ENCODE measurements around the gene NOL8. TPM values are rescaled to one million over a fixed set of nuclear protein-coding genes. Genes with fewer than 3 reads are reported as not detected.

NOL8 gene
- total RNA-seq, 2 donors from 2014 or later, result 51.1 to 68.7 TPM

- ATAC-seq (peak in 1 of 2 donors; percentile 57), DNase-seq (ENCODE audit: low spot score) (no peak)
- peaks cover 16 to 25% of the 10 kb centered on the region in 2 donors for H3K4me1 Mint-ChIP-seq (ENCODE audit: low read depth in 2 of 2)
- no peaks in the 10 kb centered on the region for H3K9me3 Mint-ChIP-seq
- H3K27me3 Mint-ChIP-seq, result no peaks in the 10 kb centered on the region
- H3K36me3 Mint-ChIP-seq, result peaks cover 50% of the 10 kb centered on the region
- peak overlapping the region; percentile 49 to 59 for H3K27ac Mint-ChIP-seq
- H3K4me3 Mint-ChIP-seq, result peak overlapping the region; percentile 69
Measured at GRCh38 chr9:92276331-92277032, 48.7 kb downstream of the NOL8 start.

- peak overlapping the region; percentile 49 to 59 for H3K27ac Mint-ChIP-seq
- no peaks in the 10 kb centered on the region for H3K27me3 Mint-ChIP-seq
- H3K36me3 Mint-ChIP-seq, result peaks cover 53% of the 10 kb centered on the region
- H3K4me3 Mint-ChIP-seq, result no peak overlapping the region
- ATAC-seq (no peak), DNase-seq (ENCODE audit: low spot score) (no peak)
- H3K4me1 Mint-ChIP-seq (ENCODE audit: low read depth in 2 of 2), result peaks cover 16 to 25% of the 10 kb centered on the region in 2 donors
- H3K9me3 Mint-ChIP-seq, result no peaks in the 10 kb centered on the region
Measured at GRCh38 chr9:92275541-92275940, 49.6 kb downstream of the NOL8 start.

- Mint-ChIP-seq H3K4me3 (no peak overlapping the region), H3K36me3 (peaks cover 47% of the 10 kb centered on the region), H3K27ac (no peak overlapping the region), H3K4me1 (ENCODE audit: low read depth in 2 of 2) (peaks cover 1 to 6% of the 10 kb centered on the region in 2 donors), H3K9me3 (no peaks in the 10 kb centered on the region), H3K27me3 (no peaks in the 10 kb centered on the region)
- ATAC-seq, result no peak
- no peak for DNase-seq (ENCODE audit: low spot score)
Measured at GRCh38 chr9:92270511-92270910, 54.6 kb downstream of the NOL8 start.

GRCh38 chr9:92266486-92266885 is 58.7 kb downstream of the NOL8 start:
- no peak overlapping the region for H3K27ac Mint-ChIP-seq
- H3K4me3 Mint-ChIP-seq, result no peak overlapping the region
- H3K9me3 Mint-ChIP-seq, result no peaks in the 10 kb centered on the region
- no peak for ATAC-seq
- H3K36me3 Mint-ChIP-seq, result peaks cover 37% of the 10 kb centered on the region
- no peaks in the 10 kb centered on the region for H3K27me3 Mint-ChIP-seq
- no peak for DNase-seq (ENCODE audit: low spot score)
- peaks cover 3 to 6% of the 10 kb centered on the region in 2 donors for H3K4me1 Mint-ChIP-seq (ENCODE audit: low read depth in 2 of 2)

GRCh38 chr9:92265154-92265553 is 60.0 kb downstream of the NOL8 start:
- peaks cover 3 to 6% of the 10 kb centered on the region in 2 donors for H3K4me1 Mint-ChIP-seq (ENCODE audit: low read depth in 2 of 2)
- no peak overlapping the region for H3K27ac Mint-ChIP-seq
- H3K27me3 Mint-ChIP-seq, result no peaks in the 10 kb centered on the region
- no peak for DNase-seq (ENCODE audit: low spot score)
- H3K4me3 Mint-ChIP-seq, result no peak overlapping the region
- no peak for ATAC-seq
- no peaks in the 10 kb centered on the region for H3K9me3 Mint-ChIP-seq
- H3K36me3 Mint-ChIP-seq, result peaks cover 31% of the 10 kb centered on the region

GRCh38 chr9:92263131-92263530 is 62.0 kb downstream of the NOL8 start:
- peaks cover 0 to 6% of the 10 kb centered on the region in 2 donors for H3K4me1 Mint-ChIP-seq (ENCODE audit: low read depth in 2 of 2)
- no peak overlapping the region for H3K27ac Mint-ChIP-seq
- no peaks in the 10 kb centered on the region for H3K9me3 Mint-ChIP-seq
- H3K36me3 Mint-ChIP-seq, result peaks cover 25% of the 10 kb centered on the region
- H3K27me3 Mint-ChIP-seq, result no peaks in the 10 kb centered on the region
- DNase-seq (ENCODE audit: low spot score) (no peak), ATAC-seq (no peak)
- no peak overlapping the region for H3K4me3 Mint-ChIP-seq

- no peak for ATAC-seq
- H3K4me3 Mint-ChIP-seq, result no peak overlapping the region
- no peaks in the 10 kb centered on the region for H3K4me1 Mint-ChIP-seq (ENCODE audit: low read depth in 2 of 2)
- H3K27ac Mint-ChIP-seq, result no peak overlapping the region
- no peaks in the 10 kb centered on the region for H3K27me3 Mint-ChIP-seq
- no peak for DNase-seq (ENCODE audit: low spot score)
- H3K9me3 Mint-ChIP-seq, result no peaks in the 10 kb centered on the region
- H3K36me3 Mint-ChIP-seq, result peaks cover 16% of the 10 kb centered on the region
Measured at GRCh38 chr9:92257327-92257726, 67.8 kb downstream of the NOL8 start.

GRCh38 chr9:92254381-92255337 is 70.5 kb downstream of the NOL8 start:
- Mint-ChIP-seq H3K36me3 (peaks cover 23% of the 10 kb centered on the region), H3K4me3 (no peak overlapping the region), H3K27me3 (no peaks in the 10 kb centered on the region), H3K27ac (no peak overlapping the region), H3K9me3 (no peaks in the 10 kb centered on the region), H3K4me1 (ENCODE audit: low read depth in 2 of 2) (no peaks in the 10 kb centered on the region)
- DNase-seq (ENCODE audit: low spot score) (no peak), ATAC-seq (peak in 1 of 2 donors; percentile 17)

- Mint-ChIP-seq H3K4me1 (ENCODE audit: low read depth in 2 of 2) (no peaks in the 10 kb centered on the region), H3K36me3 (peaks cover 31% of the 10 kb centered on the region)
Measured at GRCh38 chr9:92253656-92254055, 71.5 kb downstream of the NOL8 start.

GRCh38 chr9:92247981-92248380 is 77.2 kb downstream of the NOL8 start:
- no peak overlapping the region for H3K27ac Mint-ChIP-seq
- peaks cover 3 to 6% of the 10 kb centered on the region in 2 donors for H3K4me1 Mint-ChIP-seq (ENCODE audit: low read depth in 2 of 2)
- no peak for ATAC-seq
- no peak for DNase-seq (ENCODE audit: low spot score)
- H3K36me3 Mint-ChIP-seq, result peaks cover 64% of the 10 kb centered on the region
- H3K9me3 Mint-ChIP-seq, result no peaks in the 10 kb centered on the region
- no peak overlapping the region for H3K4me3 Mint-ChIP-seq
- H3K27me3 Mint-ChIP-seq, result no peaks in the 10 kb centered on the region

More at GRCh38 chr9:92253656-92254055, 71.5 kb downstream of the NOL8 start:
- H3K27me3 Mint-ChIP-seq, result no peaks in the 10 kb centered on the region
- H3K27ac Mint-ChIP-seq, result no peak overlapping the region
- DNase-seq (ENCODE audit: low spot score), result no peak
- no peaks in the 10 kb centered on the region for H3K9me3 Mint-ChIP-seq
- ATAC-seq, result no peak
- H3K4me3 Mint-ChIP-seq, result no peak overlapping the region

Other genes starting within 250 kb of the NOL8 start
- 10 to 100 TPM; 67.7 to 69.1 TPM for gene SPTLC1, start 209.9 kb downstream of the NOL8 start, total RNA-seq
- gene IARS1, start 31.7 kb downstream of the NOL8 start, total RNA-seq, result 100 to 1,000 TPM; 138 to 246 TPM
- 10 to 100 TPM; 14.7 to 38.8 TPM for gene CENPP, start 603 bp upstream of the NOL8 start, total RNA-seq
- not detected for gene OGN, start 79.2 kb upstream of the NOL8 start, total RNA-seq
- not detected for gene OMD, start 99.1 kb upstream of the NOL8 start, total RNA-seq
- not detected for gene ASPN, start 157.2 kb upstream of the NOL8 start, total RNA-seq
- gene ECM2, start 210.6 kb upstream of the NOL8 start, total RNA-seq, result not detected